SK-N-DZ (cell line): ENCODE results near the gene ATP2B2.
"Not testable (repeated sequence)": the region's sequence is repeated elsewhere in the genome, so short reads cannot be mapped to it uniquely, and the experiment has no call there.

Experiments
- DNase-seq: peaks from one replicate; pipeline ENCODE4 v3.0.0-alpha.2; 2015; ENCODE audit warnings: low spot score

The ATP2B2 gene

DNA sequence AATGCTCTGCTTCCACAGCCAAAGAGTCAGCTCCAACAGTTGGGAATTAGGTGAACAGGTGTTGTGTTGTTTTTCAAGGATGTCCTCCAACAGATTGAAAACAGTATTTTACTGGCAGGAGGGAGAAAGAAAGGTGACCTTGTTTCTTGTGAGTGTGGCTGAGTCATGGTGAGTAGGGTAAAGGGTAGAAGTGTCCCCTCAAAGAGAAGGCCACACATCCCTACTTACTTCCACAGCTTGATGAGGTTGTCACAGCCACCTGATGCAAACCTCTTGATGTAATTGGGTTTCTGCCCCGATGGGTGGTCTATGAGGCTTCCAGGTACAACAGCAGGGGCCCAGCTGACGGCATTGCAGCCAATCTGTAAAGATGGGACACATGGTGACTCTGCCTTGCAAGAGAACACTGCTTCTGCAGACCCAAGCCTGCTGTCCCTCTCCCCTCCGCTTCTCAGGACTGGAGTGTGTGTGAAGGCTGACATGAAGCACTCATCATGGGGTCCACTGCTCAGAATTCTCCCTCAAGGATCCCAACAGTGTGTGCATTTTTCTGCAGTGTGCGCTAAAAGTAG lies 200.0 kb downstream of the ATP2B2 start:
- DNase-seq = no peak

DNA sequence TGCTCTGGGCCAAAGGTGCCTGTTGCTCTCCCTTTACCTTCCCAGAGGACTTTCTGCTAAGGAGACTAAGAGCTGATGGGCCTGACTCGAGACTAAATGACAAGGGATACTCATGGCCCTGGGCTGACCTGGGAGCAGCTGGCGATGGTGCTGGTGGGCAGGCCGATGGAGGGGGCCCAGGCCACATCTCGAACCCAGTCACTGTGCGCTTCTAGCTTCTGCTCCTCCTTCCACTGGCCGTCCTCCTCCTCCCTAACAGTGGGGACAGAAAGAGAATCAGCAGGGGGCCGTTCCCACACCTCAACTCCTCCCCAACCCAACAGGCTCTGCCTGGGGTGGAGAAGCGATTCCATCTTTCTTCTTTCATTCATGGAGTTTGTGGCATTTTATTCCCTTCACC lies 200.5 kb downstream of the ATP2B2 start:
- DNase-seq = no peak

DNA sequence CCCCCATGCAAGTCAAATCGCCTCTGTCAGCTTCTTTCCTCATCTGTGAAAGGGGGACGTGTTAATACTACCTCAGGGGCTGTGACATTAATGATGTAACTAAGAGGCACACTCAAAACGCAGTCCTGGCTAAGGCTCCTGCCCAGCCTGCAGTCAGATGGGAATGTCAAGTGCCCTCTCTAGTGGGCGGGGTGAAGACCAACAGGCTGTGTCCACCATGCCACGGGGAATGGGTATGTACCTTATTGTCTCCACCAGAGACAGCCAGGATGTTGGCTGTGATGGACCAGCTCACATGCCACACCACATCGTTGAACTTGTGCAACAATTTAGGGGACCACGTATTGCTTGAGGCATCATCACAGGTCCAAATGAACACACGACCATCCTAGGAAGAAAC lies 201.6 kb downstream of the ATP2B2 start:
- no peak for DNase-seq

DNA sequence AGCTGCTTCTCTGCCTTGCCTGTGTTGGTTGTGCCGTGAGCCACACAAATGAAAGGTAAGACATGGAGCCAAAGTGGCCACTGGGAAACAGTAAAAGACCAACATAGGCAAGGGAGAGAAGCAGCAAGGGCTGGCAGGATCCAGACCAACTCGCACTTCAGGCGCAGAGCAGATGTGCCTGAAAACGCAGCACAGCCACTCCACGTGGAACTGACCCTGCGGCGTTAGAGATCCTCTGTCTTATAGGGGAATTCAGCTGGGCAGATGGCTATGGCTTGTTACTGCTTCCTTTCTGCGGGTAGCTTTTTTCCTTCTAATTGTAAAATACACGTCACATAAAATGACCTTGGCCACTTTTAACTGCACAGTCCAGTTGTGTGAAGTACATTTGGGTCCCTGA lies 202.3 kb downstream of the ATP2B2 start:
- no peak for DNase-seq

DNA sequence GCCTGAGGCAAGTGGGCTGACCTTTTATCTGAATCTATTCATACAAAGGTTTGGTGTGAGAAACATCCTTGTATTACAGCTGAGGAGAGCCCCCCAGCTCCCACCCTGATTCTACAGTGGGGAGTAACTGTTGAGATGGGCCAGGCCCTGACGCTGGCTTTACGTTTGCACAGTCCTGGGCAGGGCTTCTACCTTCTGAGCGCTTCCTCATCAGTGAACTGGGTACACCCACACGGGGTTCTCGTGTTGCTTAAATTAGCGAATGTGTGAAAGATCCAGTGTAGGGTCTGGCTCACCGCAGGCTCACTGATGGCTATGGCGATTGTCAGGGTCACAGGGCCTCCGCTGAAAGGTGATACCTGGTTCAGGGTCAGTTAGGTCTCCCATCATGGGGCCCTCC lies 205.3 kb downstream of the ATP2B2 start:
- DNase-seq = no peak

DNA sequence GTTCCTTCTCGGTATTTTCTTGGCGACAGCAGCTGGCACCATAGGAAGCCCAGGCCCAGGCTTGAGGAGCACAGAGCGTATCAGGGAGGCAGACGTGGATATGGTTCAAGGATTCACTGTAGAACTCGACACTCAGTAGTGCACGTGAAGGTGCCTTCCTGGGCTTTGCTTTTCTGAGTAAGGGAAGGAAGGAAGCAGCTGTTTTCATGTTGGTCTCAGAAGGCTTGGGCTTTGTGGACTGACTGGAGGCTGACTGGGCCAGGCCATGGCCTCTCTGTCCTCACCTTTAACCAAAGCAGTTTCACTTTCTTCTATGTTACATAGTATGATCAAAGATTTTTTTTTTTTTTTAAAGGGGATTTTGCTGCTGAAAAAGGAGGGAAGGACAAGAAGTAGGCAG lies 205.7 kb downstream of the ATP2B2 start:
- DNase-seq = no peak

DNA sequence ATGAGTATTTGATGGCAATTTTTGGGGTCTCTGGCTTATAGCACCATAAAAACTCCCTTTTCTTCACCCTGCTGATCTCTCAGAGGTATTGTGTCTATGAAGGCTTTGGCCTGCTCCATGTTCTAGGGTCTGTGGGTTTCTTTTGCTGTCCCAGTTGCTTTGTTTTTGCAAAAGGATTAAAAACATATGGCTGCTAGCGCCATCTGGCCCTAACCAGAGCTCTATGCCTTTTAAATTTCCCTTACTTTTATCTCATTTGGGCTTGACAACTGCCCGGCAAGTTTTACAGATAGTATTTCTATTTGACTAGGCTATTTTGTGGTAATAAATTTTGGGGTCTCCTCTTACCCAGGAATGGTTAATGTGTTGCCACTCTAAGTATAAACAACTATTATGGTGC lies 206.2 kb downstream of the ATP2B2 start:
- no peak for DNase-seq

DNA sequence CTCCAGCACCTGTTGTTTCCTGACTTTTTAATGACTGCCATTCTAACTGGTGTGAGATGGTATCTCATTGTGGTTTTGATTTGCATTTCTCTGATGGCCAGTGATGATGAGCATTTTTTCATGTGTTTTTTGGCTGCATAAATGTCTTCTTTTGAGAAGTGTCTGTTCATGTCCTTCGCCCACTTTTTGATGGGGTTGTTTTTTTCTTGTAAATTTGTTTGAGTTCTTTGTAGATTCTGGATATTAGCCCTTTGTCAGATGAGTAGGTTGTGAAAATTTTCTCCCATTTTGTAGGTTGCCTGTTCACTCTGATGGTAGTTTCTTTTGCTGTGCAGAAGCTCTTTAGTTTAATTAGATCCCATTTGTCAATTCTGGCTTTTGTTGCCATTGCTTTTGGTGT lies 207.3 kb downstream of the ATP2B2 start:
- not testable (repeated sequence) for DNase-seq

DNA sequence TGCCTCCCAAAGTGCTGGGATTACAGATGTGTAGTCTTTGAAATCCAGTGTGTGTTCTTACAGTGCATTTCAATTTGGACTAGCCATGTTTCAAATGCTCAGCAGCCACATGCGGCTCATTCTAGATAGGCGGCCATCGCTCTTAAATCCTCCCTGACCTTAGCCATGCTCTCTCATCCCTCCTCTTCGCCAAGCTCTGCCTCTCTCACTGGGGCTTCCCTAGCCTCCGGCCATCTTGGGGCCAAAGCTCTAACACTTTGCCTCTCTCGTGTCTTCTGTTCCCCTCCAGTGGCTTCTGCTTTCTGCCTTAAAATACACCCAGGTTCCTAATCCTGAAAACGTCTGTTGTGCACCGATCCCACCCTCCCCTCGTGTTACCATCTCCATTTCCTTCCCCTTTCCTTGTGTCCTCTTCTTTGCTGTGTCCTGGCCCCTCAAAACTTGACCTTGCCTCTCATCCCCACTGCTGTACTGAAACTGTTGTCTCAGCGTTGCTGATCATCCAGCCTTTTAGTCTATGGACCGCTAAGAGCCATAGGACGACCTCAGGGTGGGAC lies 211.3 kb downstream of the ATP2B2 start:
- no peak for DNase-seq

DNA sequence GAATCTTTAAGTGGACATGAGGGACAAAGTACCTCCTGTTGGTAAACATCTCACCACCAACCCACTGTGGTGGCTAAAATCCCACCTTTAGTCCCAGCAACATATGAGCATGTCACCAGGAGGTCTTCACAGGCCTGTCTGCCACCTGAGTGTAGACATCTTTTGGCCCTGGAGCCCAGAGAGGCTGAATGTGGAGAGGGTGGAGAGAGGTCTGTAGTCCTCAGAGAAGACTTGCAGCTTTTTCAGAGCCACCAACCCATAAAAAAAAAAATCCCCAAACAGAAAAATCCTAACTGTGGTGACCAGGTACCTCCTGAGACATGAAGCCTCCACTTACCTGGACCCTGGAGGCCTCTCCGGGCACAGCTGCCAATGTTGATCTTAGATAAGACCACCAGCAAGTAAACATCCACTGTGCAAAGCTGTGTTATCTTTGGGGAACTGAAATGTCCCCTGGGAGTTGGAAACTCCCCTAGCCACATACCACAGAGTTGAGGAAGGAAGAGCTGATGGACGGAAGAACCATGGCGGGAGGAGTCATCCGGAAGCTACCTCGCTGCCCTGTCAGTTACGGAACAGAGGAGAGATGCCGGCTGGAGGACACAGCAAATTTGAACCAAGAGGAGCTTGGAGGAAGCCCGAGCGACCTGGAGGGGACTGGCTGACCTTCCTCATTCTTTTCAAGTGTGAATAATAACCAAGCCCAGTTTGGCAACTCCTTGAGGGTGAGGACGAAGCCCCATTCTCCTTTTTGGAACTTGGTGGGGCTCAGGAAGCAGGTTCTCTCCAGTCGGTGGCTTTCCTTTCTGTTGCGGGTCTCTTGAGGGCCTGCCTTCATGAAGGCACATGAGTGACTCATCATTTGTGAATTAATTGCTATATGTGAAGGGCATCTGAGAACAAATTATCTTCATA lies 212.6 kb downstream of the ATP2B2 start, which contains the start of gene GHRL:
Gene GHRL, minus strand, starts transcription at position 443 of the 915 bp plus-strand sequence. CDS start 2,767 bp downstream, outside the sequence.
- DNase-seq = no peak

DNA sequence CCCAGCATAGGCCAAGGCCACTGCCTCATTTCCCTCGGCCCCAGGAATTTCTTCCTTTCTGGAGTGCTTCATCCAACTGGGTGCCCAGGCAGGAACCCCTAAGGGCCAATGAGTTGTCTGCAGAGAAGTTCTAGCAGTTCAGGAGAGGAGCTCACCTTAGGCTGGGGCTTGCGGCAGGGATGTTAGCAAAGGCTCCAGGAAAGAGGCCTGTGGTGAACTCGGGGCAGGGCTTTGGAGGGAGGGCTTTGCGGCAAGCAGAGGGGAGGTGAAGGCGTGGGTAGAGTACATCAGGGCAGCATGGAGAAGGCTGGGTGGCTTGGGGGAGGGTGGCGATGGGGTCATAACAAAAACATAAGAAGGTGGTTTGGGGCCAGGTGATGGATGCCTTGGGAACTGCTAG lies 213.7 kb downstream of the ATP2B2 start:
- no peak for DNase-seq

DNA sequence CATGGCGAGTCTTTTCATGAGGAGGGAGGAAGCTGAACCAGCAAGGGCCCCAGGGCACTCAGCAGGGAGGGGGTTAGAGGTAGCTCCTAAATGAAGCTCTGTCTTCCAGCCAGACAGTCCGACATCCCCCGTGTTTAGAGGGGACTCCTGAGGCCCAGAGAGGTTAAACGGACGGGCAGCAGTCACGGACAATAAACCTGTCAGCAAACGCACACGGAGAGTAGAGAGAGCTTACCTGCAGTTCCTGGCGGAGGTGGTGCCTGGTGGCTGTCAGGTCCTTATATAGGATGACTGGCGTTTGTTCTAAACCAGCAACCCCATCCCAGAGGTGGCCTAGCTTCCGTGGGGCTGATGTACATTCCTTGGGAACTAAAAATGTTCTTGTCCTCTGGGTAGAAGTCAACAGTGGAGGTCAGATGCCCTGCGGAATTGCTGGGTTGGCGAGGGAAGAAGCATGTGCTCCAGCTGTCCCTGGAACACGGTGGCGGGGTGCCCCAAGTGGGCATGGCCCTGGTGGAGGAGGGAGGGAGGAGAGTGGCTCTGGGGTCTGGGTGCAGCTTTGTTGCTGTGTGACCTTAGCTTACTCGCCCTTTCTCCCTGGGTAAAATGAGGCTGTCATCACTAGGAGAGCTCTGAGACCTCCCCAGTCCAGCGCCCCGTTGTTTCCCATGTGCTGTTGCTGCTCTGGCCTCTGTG lies 214.8 kb downstream of the ATP2B2 start:
- no peak for DNase-seq

DNA sequence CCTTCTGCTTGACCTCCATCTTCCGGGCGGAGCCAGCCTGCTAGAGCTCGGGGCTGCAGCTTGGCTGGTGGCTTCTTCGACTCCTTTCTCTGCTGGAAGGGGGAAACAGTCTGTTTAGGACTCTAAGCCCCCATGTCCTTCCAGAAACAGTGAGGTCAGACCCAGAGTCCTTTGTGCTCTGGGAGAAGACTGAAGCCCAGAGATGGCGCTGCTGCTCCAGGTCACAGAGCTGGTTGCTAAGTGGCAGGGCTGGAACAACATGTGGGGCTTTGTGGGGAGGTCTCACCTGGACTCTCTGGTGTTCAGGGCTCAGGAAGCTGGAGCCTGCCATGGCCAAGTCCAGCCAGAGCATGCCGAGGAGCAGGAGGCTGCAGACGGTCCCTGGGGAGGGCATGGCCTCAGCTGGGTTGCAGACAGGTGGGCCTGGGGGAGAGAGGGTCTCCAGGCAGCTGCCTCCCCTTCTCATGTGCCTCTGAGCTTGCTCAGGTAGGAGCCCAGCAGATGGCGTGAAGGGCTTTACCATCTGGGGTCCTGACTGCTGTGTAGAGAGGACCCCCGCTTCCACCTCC lies 215.5 kb downstream of the ATP2B2 start:
- DNase-seq = no peak

DNA sequence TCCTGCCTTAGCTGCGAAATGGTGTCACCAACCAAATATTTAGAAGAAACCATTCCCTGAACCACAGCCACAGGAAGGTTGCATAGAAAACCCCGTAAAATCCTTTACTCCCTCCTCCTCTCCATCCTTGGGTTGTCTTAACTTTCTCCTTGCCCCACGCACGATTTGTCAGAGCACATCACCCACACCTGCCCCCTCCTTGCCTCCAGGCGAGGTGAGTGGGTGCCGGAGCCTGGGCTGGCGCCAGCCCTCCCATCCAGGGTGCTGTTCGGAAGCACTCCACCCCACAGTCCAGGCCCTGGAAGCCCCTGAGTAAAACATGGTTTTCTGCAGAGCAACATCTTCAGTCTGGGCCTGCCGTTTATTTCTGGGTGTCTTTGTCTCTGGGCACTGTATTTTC lies 216.3 kb downstream of the ATP2B2 start:
- DNase-seq = no peak

DNA sequence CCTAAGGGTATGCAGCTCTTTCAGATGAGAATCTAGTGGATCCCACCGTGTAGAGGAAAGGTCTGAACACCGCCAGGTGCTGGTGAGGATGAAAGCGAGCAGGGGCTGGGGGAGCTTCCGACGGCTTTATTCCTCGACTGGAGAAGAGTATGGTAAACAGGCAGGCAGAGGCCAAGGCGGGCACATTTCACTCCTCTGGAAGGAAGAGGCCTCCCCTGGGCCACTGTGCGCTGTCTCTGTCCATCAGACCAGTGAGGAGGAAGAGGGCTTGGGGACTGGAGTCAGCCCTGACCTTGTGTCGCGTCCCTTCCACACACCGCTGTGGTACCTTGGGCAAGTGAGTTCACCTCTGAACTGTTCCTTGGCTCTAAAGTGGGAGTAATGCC lies 216.8 kb downstream of the ATP2B2 start:
- DNase-seq = no peak

DNA sequence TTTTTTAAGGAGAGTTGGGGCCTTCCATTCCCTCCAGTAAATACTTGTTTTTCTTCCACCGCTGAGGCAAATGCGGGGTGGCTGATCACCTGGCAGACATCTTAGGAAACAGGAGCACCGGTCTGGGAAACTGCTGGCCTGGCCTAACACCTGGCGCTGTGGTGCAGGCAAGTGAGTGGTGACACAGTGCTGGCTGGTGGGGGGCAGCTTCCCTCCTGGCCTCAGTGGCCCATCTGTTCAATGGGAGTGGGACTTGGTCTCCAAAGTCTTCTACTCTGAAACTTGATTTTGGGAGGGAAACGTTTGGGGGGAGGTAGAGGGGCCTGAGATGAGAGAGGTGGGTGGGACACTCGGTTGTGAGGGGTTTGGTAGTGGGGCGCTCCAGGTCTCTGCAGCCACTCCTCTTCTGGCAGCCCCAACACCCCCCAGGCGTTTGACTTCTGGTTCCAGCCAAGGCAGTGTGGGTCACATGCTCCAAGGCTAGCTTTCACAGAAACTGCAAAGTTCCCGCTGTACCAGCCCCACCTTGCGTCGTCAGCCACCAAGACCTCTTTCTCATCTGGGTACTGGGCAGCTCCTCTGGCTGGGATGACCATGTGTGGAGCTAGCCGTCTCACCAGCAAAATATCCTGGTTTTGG lies 217.3 kb downstream of the ATP2B2 start:
- no peak for DNase-seq

DNA sequence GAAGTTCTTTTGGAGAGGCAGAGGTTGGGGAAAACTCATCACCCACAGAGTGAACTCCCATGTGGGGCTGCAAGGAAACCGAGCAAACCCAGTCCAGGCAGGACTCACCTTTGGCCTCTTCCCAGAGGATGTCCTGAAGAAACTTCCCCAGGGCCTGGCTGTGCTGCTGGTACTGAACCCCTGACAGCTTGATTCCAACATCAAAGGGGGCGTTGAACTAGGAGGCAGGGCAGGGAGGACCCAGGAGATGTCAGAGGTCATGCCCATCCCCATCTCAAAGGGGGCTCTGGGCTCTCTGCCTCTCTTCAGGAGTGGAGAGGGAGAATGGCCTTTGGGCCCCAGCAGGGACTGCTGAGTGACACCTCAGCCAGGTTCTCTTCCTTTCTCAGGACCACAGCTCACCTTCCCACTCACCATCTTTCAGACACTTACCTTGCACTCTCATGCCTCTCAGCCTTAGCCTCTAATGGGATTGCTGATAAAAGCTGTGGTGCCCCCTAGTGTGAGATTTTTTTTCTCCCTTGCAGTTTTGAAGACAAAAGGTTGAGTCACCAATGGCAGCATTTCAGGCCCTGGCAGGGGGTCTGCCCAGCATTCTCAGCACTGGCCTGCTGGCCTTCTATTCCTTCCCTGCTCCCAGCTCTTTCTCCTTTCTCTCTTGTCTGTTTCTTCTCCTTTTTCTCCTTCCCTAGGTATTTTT lies 218.6 kb downstream of the ATP2B2 start:
- DNase-seq = peak; percentile 62

DNA sequence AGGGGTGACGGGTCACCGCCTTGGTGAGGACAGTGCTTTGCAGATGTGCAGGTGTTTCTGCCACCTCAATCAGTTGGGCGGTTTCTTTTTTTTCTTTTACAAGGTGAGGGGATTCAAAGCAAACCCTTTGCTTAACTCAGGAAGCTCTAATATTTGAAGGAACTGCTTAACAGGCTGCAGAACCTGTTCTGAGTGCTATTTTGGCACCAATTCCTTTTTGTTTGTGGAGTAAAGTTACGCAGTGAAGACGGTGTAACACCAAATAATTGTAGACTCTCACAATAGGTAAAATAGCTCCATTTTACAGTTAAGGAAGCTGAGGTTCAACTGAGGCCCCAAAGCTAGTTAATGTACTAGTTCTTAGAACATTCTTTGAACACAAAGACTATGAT lies 219.3 kb downstream of the ATP2B2 start:
- no peak for DNase-seq

DNA sequence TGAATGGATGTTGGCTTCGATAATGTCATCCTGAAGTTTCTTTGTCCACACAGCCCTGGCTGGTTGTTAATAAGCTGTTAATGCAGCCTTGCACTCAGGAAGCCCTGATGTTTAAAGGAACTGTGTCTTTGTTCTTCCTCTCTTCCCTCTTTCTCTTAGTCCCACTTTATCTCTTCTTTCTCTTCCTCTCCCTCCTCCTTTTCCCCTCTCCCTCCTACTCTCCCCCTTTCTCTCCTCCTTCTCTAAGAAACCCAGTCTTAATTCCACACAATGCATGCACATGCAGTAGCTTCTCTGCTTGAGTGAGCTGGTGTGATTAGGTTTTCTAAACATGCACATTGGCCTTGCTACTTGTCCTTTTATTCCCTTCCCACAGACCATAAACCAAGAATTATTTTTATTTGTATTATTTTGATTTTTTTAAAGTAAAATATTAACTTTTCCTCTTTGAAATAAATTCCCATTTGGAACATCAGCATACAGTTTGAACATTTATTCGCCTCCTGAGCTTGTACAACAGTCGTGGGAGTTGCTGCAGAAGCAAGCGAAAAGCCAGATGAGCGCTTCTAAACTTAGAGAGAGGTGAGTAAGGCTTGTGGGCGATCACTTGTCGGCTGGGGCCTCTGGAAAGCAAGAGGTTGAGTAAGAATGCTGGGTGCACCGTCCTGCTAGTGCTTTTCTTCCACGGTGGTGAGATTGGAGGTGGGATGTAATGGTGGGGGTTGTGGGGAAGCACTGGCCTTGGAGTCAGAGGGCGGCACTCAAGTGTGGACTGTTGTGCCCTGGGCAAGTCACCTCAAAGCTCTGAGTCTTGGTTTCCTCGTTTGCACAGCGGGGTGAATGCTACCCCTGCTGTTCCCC lies 219.9 kb downstream of the ATP2B2 start:
- DNase-seq = no peak

DNA sequence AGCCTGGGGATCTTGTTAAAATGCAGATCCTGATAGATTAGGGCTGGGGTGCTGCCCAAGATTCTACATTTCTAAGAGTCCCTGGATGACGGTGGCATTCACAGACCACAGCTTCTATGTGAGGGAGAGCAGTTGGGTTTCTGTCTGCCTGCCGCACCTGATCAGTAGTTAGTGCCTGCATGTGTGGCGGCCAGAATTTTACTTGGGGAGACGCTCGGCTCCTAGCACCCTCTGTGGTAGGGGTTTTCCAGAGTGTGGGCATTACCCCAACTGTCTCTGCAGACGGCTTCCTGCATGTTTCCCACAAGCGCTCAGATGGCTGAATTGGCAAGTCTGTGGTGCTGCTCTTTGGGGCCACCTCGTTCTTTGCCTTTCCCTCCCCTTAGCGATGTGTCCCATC lies 220.9 kb downstream of the ATP2B2 start:
- no peak for DNase-seq
